Medulla oblongata (tissue), 1 donor: Measurements from ENCODE around the gene TP73.
"Not testable (repeated sequence)": the region's sequence is repeated elsewhere in the genome, so short reads cannot be mapped to it uniquely, and the experiment has no call there.

Experiments
- DNase-seq: peaks from one replicate; pipeline ENCODE4 v3.0.0-alpha.2; 2015; ENCODE audit errors: extremely low spot score

The TP73 gene

DNA sequence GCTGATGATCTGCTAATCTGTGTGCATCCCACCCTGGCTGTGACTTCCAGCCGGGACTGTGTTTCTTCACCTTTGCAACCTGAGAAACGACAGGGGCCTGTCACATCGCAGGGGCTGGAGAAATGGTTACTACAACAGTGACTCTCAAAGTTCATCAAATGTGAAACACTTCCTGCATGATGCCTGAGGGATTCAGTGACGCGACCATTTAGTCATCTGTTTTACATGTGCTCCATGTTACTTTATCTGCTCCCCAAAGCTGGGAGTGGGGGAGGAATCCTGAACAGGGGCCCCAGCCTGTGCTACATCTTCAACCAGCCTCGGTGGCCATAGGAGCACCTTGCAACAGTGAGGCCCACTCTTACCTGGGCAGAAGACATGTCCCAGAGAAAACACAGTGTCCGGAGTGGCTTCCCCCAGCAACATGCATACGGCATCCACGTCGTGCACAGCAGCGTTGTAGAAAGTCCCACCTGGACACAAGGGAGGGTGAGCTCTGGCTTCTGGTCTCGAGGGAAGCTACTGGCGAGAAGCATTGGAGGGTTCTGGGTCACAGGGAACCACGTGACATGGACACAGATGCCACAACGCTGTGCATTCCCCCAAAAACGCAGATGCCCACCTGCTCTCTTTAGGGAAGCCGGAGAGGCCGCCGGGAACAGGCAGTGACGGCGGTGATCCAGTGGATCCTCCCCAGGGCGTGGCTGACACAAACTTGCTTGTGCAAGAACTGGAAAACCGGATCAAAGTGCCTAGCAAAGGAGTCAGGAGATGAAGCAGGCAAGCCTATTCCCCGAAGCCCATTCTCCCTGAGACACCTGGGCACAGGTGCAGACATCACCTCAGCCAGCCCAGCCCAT, 90.4 kb downstream of the TP73 start:
- no peak for DNase-seq

DNA sequence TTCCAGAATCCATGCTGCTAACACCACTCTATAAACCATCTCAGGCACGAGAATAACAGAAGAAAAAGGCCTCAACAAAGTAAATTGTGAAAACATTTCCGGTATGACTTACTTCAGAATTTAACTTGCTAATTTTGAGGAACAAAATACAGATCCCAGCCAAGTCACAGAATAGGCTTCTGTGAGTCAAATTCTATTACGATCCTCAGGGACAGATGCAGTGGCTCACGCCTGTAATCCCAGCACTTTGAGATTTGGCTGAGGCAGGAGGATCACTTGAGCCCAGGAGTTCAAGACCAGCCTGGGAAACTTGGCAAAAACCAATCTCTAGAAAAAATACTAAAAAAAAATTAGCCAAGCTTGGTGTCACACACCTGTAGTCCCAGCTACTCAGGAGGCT, 91.1 kb downstream of the TP73 start:
- DNase-seq = no peak

DNA sequence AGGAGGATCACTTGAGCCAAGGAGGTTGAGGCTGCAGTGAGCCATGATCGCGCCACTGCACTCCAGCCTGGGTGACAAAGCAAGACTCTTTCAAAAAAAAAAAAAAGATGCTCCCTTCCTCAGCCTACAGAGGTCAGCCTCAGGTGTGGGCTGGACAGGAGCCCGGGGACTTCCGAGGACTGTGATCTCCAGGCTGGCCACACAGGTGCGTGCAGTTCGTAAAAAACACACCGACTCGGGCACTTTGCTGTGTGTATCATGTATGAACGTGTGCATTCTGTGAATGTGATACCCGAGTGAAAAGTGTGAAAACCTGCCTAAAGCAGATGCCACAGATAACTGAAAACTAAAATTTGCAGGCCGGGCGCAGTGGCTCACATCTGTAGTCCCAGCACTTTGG, 91.5 kb downstream of the TP73 start:
- no peak for DNase-seq

DNA sequence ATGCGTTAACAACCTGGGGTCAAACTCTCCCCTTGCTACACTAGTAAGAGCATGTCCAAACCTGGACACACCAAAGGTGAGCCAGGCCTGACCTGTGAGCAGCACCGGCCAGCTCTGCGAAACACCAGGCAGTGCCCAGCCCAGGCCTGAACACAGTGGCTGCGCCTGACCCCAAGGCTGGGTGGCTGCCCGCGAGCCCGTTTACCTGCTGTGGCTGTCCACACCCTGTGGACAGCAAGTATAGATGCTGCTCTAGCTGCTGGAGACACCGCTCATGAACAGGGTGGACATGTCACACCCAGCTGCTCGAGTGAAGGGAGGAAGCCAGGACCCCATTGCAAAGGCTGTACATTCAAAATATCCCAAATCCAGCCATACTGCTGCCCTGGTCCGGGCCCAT, 92.3 kb downstream of the TP73 start:
- DNase-seq = no peak

DNA sequence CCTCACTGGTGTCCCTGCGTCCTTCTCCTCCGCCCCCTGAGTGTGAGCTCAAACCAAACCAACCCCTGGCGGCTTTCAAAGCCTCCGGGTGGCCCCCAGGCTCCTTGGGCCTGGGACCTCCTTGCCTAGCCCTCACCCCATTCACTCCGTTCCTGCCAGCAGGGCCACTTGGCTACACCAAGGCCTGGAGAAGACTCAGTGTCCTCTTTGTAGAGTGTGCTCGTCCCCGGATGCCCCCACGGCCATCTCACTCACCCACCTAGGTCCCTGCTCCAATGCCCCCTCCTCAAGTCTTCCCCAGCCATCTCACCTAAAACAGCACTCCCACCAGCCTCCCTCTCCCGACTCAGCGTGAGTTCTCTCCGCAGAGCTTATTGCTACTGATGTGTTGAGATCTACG, 92.8 kb downstream of the TP73 start:
- no peak for DNase-seq

DNA sequence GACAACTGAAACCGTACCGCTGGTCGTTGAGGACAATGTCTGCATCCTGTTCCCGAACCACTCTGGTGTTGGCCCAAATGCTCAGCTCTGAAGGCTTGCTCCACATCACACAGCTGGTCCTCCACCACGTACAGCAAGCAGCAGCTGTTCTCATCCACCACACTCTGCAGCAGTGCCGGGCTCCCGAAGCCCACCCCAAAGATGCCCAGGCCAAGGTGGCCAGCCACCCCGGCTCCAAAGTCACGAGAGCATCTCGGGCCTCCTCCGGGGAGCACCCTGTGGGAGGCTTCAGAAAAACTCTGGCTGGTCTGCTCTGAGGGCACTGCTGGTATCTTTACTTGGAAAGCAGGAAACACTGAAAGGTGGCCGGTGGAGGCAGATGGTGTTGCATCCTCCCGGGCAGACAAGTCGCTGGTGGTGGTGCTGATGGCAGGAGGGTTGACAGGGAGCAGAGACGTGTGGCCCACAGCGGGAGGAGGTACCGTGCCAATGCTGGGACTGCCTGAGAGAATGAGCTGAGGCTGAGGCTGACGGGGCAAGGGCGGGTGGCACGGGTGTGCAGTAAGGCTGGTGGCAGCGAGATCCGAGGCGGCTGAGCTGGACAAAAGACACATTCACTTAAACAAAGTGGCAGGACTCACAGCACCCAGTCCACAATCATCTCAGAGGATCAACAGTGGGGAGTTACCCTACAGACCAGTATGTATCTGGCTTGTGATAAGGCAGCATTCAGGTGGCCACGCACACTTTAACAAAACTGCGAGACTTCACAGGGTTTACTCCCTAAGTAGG, 93.5 kb downstream of the TP73 start:
- peak; percentile 25 for DNase-seq

DNA sequence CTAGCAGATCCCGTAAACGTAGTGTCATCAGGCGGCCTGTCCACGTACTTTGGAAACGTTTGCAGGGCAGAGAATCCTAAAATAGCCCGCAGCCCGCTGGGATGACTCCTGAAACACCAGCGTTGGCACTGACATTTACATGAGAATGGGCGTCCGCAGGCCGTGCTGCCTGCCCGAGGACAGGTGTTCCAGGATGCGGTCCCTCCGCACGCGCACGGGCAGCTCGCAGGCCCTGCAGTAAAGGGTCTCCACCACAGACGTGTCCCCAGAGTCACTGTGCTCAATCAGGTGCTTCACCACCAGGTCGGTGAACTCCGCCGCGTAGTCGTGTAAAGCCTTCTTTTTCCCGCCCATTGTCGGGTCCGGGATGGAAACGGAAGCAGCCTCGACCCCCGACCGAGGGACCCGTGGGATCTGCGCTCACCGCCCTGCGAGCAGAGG, 94.1 kb downstream of the TP73 start:
- no peak for DNase-seq

DNA sequence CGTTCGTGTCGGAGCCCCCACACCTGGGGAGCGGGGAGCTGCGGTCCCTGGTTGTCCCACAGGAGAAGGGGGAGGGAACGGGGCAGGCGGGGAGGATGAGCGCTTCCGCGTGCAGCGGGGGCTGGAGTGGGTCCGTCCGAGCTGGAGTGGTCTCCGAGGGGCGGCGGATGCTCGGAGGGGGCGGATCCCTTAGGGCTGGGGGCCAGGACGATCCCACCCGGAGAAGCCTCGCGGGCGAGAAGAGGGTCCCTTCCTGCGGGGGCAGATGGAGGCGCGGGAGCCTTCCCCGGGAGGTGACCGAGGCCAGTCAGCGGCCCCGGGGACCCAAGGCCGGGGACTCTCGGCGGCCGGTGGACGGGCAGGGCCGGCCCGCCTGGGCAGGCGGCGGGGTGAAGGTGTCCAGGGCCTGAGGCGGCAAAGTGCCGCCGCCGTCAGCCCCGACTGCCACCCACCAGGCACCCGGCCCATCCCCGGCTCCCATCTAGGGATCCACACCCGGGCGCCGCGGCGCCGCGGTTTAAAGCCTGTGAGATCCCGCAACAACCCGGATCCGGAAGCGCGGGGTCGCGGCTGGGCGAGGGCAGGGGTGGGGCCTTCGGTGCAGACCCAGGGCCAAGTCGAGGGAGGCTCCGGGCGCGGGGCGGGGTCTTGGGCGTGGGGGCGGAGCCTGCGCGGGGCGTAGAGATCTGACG, 94.7 kb downstream of the TP73 start:
- DNase-seq = peak; percentile 89

DNA sequence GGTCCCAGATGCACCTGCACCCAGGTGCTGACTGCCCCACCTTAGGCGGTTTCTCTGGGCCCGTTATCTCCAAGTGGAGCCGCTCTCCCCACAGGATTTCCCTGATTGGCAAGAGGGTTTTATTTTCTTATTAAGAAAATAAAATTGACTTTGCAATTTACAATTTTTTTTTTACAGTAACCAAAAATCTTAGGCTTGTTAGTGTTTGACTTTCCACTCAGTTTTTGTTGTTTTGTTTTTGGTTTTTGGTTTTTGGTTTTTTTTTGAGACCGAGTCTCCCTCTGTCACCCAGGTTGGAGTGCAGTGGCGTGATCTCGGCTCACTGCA, 95.2 kb downstream of the TP73 start:
- DNase-seq = no peak

DNA sequence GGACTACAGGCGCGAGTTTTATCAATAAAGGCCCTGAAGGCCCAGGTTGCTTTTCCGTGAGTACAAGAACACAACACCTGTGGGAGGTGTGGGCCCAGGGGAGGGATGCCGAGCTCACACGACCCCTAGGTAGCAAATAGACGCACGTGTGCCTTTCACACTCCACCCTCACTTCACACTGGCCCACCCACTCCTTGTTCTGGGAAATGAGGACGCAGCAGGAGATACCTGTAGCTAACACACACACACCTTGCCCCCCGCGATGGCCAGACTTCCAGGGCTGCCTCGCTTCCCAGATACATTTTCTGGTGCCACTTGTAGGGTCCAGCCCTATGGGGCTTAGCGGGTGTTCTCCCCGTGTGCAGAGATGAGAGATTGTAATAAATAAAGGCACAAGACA, 95.6 kb downstream of the TP73 start:
- DNase-seq = no peak

DNA sequence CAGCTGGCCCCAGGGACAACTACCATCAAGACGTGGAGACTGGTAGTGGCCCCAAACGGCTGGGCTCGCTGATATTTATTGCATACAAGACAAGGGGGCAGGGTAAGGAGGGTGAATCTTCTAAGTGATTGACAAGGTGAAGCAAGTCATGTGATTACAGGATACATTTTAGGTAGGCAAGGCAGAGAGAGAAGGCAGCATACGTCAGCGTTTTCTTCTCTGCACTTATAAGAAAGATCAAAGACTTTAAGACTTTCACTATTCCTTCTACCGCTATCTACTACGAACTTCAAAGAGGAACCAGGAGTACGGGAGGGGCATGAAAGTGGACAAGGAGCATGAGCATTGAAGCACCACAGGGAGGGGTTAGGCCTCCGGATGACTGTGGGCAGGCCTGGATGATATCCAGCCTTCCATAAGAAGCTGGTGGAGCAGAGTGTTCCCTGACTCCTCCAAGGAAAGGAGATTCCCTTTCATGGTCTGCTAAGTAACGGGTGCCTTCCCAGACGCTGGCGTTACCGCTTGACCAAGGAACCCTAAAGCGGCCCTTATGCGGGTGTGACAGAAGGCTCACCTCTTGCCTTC, 96.1 kb downstream of the TP73 start:
- not testable (repeated sequence) for DNase-seq

DNA sequence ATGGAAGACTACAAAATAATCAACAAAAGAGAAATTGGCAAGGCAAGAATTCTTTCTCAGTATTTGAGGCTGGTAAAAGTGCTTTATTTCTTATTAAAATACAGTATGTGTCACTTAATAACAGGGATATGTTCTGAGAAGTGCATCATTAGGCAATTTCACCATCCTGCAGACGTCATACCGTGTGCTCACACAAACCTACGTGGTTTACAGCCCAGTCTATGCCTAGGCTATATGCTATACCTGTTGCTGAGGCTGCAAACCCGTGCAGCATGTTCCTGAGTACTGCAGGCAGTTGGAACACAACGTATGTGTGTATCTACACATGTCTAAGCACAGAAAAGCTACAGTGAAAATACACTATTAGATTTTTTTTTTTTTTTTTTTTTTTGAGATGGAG, 97.2 kb downstream of the TP73 start:
- DNase-seq = no peak

DNA sequence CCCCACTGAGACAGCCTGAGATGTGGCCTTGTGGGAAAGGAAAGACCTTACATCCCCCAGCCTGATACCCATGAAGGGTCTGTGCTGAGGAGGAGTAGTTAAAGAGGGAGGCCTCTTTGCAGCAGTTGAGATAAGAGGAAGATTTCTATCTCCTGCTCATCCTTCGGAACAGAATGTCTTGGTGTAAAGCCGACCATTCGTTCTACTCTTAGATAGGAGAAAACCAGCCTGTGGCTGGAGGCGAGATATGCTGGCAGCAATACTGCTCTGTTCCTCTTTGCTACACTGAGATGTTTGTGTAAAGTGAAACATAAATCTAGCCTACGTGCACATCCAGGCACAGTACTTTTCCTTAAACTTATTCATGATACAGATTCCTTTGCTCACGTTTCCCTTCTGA, 98.4 kb downstream of the TP73 start:
- DNase-seq = no peak

DNA sequence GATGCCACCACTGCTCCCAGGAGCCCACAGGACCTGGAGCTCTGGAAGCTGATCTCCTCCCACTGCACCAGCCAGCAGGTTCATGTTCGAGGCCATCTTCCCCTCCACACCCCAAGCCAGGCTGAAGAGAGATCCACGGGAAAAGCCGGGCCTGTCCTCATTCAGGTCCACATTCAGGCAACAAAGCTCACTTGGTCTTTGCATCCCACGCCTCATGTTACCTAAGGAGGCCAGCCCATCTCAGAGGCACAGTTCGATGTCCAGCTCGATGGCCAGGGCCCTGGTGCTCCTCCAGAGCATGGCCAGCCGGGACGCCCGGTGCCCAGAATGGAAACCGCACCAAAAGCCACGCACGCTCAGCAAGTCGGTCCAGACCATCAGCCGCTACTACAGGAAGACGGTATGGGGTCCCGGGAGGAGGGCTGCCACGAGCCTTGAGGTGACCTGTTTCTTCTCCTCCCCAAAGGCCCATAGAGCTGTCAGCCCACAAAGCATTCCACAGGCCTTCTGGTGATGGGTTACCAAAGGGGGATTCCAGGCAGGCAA, 100.2 kb downstream of the TP73 start, which contains the start of gene CCDC27:
Gene CCDC27 (plus strand): TSS at position 51 of the 546 bp plus-strand sequence. CDS start 32 bp downstream, at position 83.
- DNase-seq = no peak

DNA sequence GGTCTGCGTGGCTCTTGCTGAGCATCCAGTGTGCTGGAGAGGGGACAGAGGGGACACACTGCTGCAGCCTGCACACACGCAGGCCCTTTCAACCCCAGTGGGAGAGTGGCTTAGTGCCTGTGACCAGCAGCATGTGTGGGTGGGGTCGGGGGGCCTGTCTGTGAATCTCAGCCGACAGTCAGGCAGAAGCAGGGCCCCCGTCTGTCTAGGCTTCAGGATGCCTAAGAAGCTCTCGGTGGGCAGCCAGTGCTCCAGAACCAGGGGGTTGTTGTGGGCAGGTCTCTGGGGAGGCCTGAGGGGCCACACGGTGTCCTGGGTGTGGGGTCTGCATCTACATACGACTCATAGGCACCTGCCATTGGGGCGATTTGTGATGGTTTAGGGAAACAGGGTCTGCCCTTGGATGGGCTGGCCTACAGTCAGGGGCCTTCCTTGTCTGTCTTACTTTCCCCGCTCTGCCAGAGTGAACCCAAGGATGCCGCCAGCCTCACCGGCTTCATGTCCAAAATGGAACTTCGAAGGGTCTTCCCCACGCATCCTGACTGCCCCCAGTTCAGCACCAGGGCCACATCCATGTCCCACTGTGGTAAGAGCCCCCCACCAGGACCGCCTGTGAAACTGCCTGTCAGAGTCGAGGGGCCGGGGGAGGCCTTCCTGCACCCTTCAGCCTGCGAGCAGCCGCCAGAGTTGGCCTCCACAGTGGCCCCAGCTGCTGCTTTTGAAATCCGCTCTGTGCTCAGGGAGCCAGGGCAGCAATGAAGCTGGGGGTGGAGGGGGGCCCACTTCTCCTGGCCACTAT, 101.5 kb downstream of the TP73 start:
- no peak for DNase-seq

DNA sequence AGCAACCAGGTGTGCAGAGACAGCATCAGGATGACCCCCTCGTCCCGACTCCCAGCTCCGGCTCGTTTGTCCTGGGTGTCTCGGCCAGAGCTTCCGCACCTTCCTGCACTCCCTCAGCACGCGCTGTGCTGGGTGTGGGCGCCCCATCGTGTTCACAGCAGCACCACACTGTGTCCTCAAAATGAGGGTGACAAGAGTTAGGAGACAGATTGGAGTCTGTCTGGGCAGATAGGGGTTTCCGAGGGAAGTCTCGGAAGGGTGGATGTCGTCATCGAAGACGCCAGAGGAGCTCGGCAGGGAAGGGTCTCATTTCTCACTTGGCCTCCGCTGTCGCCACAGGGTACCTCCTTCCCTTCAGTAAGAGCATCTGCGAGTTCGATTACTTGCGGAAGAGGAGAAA, 104.1 kb downstream of the TP73 start:
- no peak for DNase-seq

DNA sequence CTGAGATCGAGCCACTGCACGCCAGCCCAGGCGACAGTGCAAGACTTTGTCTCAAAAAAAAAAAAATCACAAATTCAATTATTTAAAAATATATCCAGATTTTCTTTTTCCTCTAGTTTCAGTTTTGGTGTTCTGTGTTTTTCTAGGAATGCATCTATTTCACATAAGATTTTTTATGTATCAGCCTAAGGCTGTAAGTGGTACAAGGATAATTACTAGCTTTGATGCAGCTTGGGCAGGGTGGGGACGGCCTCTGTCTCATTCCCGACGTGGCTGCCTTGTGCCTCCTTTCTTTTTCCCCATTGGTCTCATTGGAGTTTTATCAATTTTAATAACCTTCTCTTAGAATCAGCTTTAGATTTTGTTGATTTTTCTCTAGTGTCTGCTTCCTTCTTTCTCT, 106.8 kb downstream of the TP73 start:
- no peak for DNase-seq

DNA sequence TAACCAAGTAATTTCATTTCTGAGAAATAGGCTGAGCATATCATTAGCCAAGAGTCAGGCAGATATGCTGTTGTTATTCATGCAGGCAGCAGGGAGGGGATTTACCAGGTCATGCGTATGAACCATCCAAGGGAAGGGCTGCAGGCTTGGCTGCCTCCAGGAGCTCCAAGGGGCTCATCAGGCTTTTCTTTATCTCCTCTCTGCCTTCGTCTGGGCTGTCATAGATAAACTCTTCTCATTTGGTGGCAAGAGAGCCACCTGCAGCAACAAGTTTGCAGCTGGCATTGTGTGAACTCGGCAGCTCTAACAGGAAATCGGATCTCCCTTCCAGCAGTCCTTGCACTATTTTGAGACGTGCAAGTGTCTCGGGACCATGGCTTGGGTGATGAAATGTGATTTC, 107.5 kb downstream of the TP73 start:
- DNase-seq = no peak

DNA sequence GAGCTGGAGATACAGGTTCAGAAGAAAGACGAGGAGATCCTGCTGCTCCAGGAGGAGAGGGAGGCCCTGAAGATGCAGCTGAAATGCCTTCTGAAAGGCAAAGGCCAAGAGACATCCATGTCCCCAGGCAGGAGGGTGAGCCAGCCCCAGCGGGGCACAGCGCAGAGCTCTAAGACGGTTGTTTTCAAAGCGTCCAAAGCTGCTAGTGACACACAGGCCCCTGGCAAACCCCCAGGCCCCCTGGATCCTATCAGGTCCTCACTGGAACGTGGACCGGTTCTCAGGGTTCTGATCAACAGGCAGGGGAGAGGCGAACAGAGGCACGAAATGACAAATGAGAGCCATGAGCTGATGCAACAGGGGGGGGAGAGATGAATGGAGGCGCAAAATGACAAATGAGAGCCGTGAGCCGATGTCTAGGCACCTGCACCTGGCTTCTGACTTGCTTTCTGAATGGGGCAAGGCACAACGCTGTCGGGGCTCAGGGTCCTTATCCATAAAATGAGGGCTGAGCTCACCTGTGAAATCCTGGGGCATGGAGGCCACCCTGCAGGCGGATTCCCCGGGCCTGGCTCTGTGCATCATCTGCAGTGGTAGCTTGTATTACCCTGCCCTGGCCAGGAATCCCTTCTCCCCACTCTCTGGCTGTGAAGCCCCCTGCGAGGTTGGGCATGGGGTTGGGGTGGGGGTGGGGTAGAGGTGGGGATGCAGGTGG, 109.1 kb downstream of the TP73 start:
- no peak for DNase-seq

DNA sequence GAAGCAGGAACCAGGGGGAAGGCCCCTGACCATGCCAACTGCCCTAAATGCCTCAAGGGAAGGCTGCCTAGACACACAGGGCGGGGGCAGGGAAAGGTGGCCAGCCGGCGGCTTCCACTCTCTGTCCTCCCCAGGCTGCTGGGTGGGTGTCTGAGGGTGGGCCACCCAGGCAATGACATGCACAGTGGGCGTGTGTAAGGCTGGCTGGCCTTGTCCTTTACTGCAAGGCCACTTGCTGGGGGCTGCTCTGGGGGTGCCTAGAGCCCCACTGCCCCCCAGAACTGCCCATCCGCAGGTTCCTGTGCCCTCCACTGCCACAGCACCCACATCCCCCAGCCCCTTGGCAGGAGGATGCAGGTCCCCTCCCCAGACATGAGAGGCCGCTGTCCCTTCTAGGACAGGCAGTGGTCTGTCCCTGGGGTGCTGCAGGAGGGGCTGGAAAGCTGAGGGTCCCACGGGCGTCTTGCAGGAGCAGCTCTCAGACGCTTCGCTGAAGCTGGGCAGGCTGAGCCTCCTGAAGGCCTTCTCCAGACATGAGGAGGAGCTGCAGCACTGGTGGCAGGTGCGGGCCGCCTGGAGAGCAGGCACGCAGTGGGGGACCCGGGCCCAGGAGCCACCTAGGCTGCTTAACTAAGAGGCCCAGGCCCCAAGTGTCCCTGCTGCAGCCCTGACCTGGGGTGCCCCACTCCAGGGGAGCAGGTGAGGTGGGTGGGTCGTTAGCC, 110.0 kb downstream of the TP73 start:
- no peak for DNase-seq
